ENCODE data around the gene PARP15. TPM values are rescaled to one million over a fixed set of nuclear protein-coding genes. Genes with fewer than 3 reads are reported as not detected.

Gene PARP15
- total and polyA plus RNA-seq, 2 donors (not counting 3 experiments of a cell fraction or from before 2014, with no cell fraction given) = 0.81 to 1.4 TPM

- Histone ChIP-seq H3K9me3 (replicated peaks; ENCODE audit: control insufficient read depth, insufficient read depth, low read length) (no peaks in the 10 kb centered on the region), H3K4me1 (ENCODE audit: control insufficient read depth, extremely low read depth, insufficient read depth, low read length) (no peaks in the 10 kb centered on the region), H3K9ac (replicated peaks; ENCODE audit: extremely low read depth, insufficient read depth, low read length) (no peak overlapping the region), H4K20me1 (replicated peaks; ENCODE audit: control insufficient read depth, extremely low read depth, insufficient read depth, low read length) (no peaks in the 10 kb centered on the region), H3K36me3 (ENCODE audit: control insufficient read depth in 2 of 2, extremely low read depth in 1 of 2, insufficient read depth in 2 of 2, low read length in 2 of 2) (no peaks in the 10 kb centered on the region), H3K79me2 (ENCODE audit: control insufficient read depth, insufficient read depth, low read length) (no peaks in the 10 kb centered on the region), H3K9me1 (replicated peaks; ENCODE audit: control insufficient read depth, extremely low read depth, insufficient read depth, low read length) (no peaks in the 10 kb centered on the region), H3K4me3 (replicated peaks in 1 of 3; ENCODE audit: insufficient read depth in 1 of 3, low read depth in 1 of 3, low read length in 3 of 3) (no peak overlapping the region), H3K27ac (ENCODE audit: insufficient read depth, low read depth, low read length) (no peak overlapping the region), H3K27me3 (ENCODE audit: control insufficient read depth in 2 of 2, insufficient read depth in 2 of 2, low read length in 2 of 2) (peaks cover 8 to 9% of the 10 kb centered on the region in 2 experiments), H2AFZ (ENCODE audit: low read depth, low read length) (peak overlapping the region; percentile 17), H3K4me2 (ENCODE audit: insufficient read depth, low read length) (no peak overlapping the region)
- ChIA-PET CTCF (no interaction called here), POLR2A (no interaction called here)
- dilution Hi-C loops (cut with MboI; ENCODE audit: extremely low pct_ligation_motif_present, low sequenced_read_pairs) = no loop called here
- TF ChIP-seq, protein P1, sequence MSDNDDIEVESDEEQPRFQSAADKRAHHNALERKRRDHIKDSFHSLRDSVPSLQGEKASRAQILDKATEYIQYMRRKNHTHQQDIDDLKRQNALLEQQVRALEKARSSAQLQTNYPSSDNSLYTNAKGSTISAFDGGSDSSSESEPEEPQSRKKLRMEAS (IDR thresholded peaks at IDR 0.05; ENCODE audit: insufficient read depth, insufficient read length) = no peak
- TF ChIP-seq JUN (IDR thresholded peaks at IDR 0.05; ENCODE audit: borderline replicate concordance, insufficient read depth, insufficient read length, low read depth) (no peak), GATA2 (IDR thresholded peaks at IDR 0.05; ENCODE audit: insufficient read depth, insufficient read length, low read depth, low read length) (no peak), POLR2AphosphoS5 (IDR thresholded peaks at IDR 0.05; ENCODE audit: insufficient read depth, low read depth, low read length) (no peak), MYC (IDR thresholded peaks at IDR 0.05; ENCODE audit: low read depth, low read length) (no peak), CTCF (IDR thresholded peaks at IDR 0.05; ENCODE audit: extremely low read depth in 1 of 2, insufficient read depth in 1 of 2, low read depth in 1 of 2, low read length in 2 of 2) (no peak), EZH2 (IDR thresholded peaks at IDR 0.05; ENCODE audit: borderline replicate concordance, low read depth, low read length, severe bottlenecking) (no peak), POLR2A (IDR thresholded peaks at IDR 0.05; ENCODE audit: low read depth, low read length) (no peak), FOS (IDR thresholded peaks at IDR 0.05; ENCODE audit: borderline replicate concordance, insufficient read depth, low read length) (no peak)
- no peak for DNase-seq (ENCODE audit: low read depth, low spot score)
- intact Hi-C loops (cut with micrococcal nuclease) = no loop called here
- no peak for FAIRE-seq
- no TSS peak for BruUV-seq (replicated peaks)
Observed at GRCh38 chr3:122660297-122660974, 83.0 kb downstream of the PARP15 start.

Measured in endothelial cell of umbilical vein (primary cell).